GM23248 (cell line): ENCODE measurements around the gene SPRR1A. TPM values are rescaled to one million over a fixed set of nuclear protein-coding genes. Genes with fewer than 3 reads are reported as not detected.
"Not testable (repeated sequence)": the region's sequence is repeated elsewhere in the genome, so short reads cannot be mapped to it uniquely, and the experiment has no call there.

Source experiments
- DNase-seq: peaks from one replicate; pipeline ENCODE4 v3.0.0-alpha.2; 2015
- H2AFZ ChIP-seq: fragments of 200-600 bp; sonication (generic); 2 replicates; pipeline ENCODE4 v1.6.1; 2016; ENCODE audit warnings: antibody characterized with exemption
- H3F3A ChIP-seq: fragments of 200-600 bp; sonication (generic); 2 replicates; pipeline ENCODE4 v1.6.1; 2016; ENCODE audit warnings: mild to moderate bottlenecking, antibody characterized with exemption, mixed run types; ENCODE audit not compliant: insufficient read depth
- H3K27ac ChIP-seq: fragments of 200-600 bp; sonication (generic); 2 replicates; pipeline ENCODE4 v1.5.1; 2016; ENCODE audit warnings: mild to moderate bottlenecking
- H3K27me3 ChIP-seq: fragments of 200-600 bp; sonication (generic); replicated peaks from 2 replicates; pipeline ENCODE4 v1.6.1; 2016; ENCODE audit warnings: mild to moderate bottlenecking; ENCODE audit not compliant: insufficient read depth
- H3K36me3 ChIP-seq: fragments of 200-600 bp; sonication (generic); 2 replicates; pipeline ENCODE4 v1.6.1; 2016; ENCODE audit warnings: low read depth, mild to moderate bottlenecking
- H3K4me1 ChIP-seq: fragments of 200-600 bp; sonication (generic); 2 replicates; pipeline ENCODE4 v1.6.1; 2016; ENCODE audit warnings: mild to moderate bottlenecking; ENCODE audit not compliant: insufficient read depth
- H3K4me2 ChIP-seq: fragments of 200-600 bp; sonication (generic); one replicate; pipeline ENCODE4 v1.6.1; 2016; ENCODE audit warnings: mild to moderate bottlenecking; ENCODE audit not compliant: unreplicated experiment
- H3K4me3 ChIP-seq: fragments of 200-600 bp; sonication (generic); 2 replicates; pipeline ENCODE4 v1.5.1; 2016; ENCODE audit warnings: mild to moderate bottlenecking
- H3K79me2 ChIP-seq: fragments of 200-600 bp; sonication (generic); 2 replicates; pipeline ENCODE4 v1.6.1; 2016; ENCODE audit warnings: mild to moderate bottlenecking; ENCODE audit not compliant: insufficient read depth
- H3K9ac ChIP-seq: fragments of 200-600 bp; sonication (generic); 2 replicates; pipeline ENCODE4 v1.6.1; 2016; ENCODE audit warnings: mild to moderate bottlenecking
- H3K9me2 ChIP-seq: fragments of 200-600 bp; sonication (generic); 2 replicates; pipeline ENCODE4 v1.6.1; 2016; ENCODE audit warnings: mixed run types, mild to moderate bottlenecking, moderate library complexity; ENCODE audit not compliant: insufficient read depth
- H3K9me3 ChIP-seq: fragments of 200-600 bp; sonication (generic); one replicate; pipeline ENCODE4 v1.6.1; 2017; ENCODE audit warnings: low read depth
- H4K20me1 ChIP-seq: fragments of 200-600 bp; sonication (generic); 2 replicates; pipeline ENCODE4 v1.6.0; 2016; ENCODE audit not compliant: insufficient read depth
- EZH2 ChIP-seq: fragments of 200-600 bp; sonication (generic); IDR thresholded peaks from 2 replicates; pipeline ENCODE4 v1.6.1; 2018; ENCODE audit warnings: antibody characterized with exemption, mild to moderate bottlenecking; ENCODE audit not compliant: insufficient read depth, poor library complexity, severe bottlenecking
- EZH2phosphoT487 ChIP-seq: fragments of 200-600 bp; sonication (generic); IDR thresholded peaks from 2 replicates; pipeline ENCODE4 v1.6.1; 2018; ENCODE audit warnings: antibody characterized with exemption, moderate library complexity, mild to moderate bottlenecking, low read depth; ENCODE audit not compliant: insufficient read depth
- WGBS, 2 experiments: methylation state at CpG; one replicate each; pipeline ENCODE4 v1.1.6; 2015 to 2017; ENCODE audit warnings: low lambda C conversion rate in 2 of 2, low coverage in 1 of 2; ENCODE audit errors: missing lambda C conversion rate in 2 of 2; 5-methylcytosine and 5-hydroxymethylcytosine counted together
- in situ Hi-C: fragments of 300-500 bp; cut with MboI; formaldehyde crosslinking; loops from 2 replicates; pipeline ENCODE4 v1.15.0; 2020
- polyA plus RNA-seq: library from polyadenylated mRNA; unstranded; fragments of >200 nt; fragmentation: Nextera tagmentation; extraction: Ambion mirVana; gene quantifications from 2 replicates; pipeline ENCODE4 v1.2.1, GENCODE V29; 2016
- total RNA-seq: library from RNA; depleted of rRNA; stranded (reverse); fragments of >200 nt; shearing (Covaris generic); gene quantifications from 2 replicates; pipeline ENCODE4 v1.2.3, GENCODE V29; 2014

Gene SPRR1A
- total and polyA plus RNA-seq, 2 experiments from 2014 or later = not detected

DNA sequence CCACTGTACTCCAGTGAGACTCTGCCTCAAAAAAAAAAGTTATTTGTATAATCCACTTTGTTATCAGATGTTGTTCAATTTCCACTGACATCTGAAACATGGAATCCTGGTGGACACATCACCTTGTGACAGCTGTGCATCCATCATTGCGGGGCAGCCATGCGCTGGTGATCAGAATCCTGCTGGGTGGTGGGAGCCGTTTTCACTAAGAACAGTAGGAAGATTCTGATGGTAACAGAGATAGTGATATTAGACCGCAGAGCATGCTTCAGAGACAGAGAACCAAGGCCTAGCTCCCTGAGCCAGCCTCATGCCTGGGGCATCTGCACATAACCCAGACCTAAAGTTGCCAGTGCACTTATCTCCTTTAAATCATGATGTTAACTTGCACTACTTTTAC is 14.6 kb downstream of the SPRR1A start:
- H3K4me2 ChIP-seq = no peak overlapping the region
- H3K9me2 ChIP-seq = no peaks in the 10 kb centered on the region
- no peak overlapping the region for H2AFZ ChIP-seq
- DNase-seq = no peak
- no peak overlapping the region for H3K9ac ChIP-seq
- H3K9me3 ChIP-seq = no peaks in the 10 kb centered on the region
- H3K36me3 ChIP-seq = no peaks in the 10 kb centered on the region
- H3K27me3 ChIP-seq = peaks cover 2% of the 10 kb centered on the region
- no peaks in the 10 kb centered on the region for H4K20me1 ChIP-seq
- H3K79me2 ChIP-seq = no peaks in the 10 kb centered on the region
- no peak overlapping the region for H3K27ac ChIP-seq
- H3K4me1 ChIP-seq = no peaks in the 10 kb centered on the region
- 37 to 46% methylated on average over 4 of the region's 4 CpGs for WGBS, 2 experiments
- no peak overlapping the region for H3K4me3 ChIP-seq
- in situ Hi-C loops = no loop called here
- TF ChIP-seq EZH2 (no peak), EZH2phosphoT487 (no peak)
- no peaks in the 10 kb centered on the region for H3F3A ChIP-seq

- 27 to 30% methylated on average over 6 of the region's 6 CpGs for WGBS, 2 experiments
Measured at GRCh38 chr1:152999818-153000217, 15.9 kb downstream of the SPRR1A start.

GRCh38 chr1:153000294-153000693 is 16.4 kb downstream of the SPRR1A start:
- DNase-seq = no peak
- Histone ChIP-seq H2AFZ (no peak overlapping the region), H3F3A (no peaks in the 10 kb centered on the region), H3K27ac (no peak overlapping the region), H3K9me3 (no peaks in the 10 kb centered on the region), H3K36me3 (no peaks in the 10 kb centered on the region), H3K4me1 (no peaks in the 10 kb centered on the region), H3K4me2 (no peak overlapping the region), H3K27me3 (peaks cover 2% of the 10 kb centered on the region), H4K20me1 (no peaks in the 10 kb centered on the region), H3K79me2 (no peaks in the 10 kb centered on the region), H3K4me3 (no peak overlapping the region), H3K9ac (no peak overlapping the region), H3K9me2 (no peaks in the 10 kb centered on the region)
- WGBS, 2 experiments = 50 to 61% methylated on average over 1 of the region's 1 CpG
- no peak for TF ChIP-seq EZH2
- TF ChIP-seq EZH2phosphoT487 = no peak
- in situ Hi-C loops = no loop called here

More at GRCh38 chr1:152999818-153000217, 15.9 kb downstream of the SPRR1A start:
- no peaks in the 10 kb centered on the region for H3F3A ChIP-seq
- no peaks in the 10 kb centered on the region for H3K9me3 ChIP-seq
- H3K4me1 ChIP-seq = no peaks in the 10 kb centered on the region
- no peaks in the 10 kb centered on the region for H3K79me2 ChIP-seq
- no peak overlapping the region for H3K9ac ChIP-seq
- no peaks in the 10 kb centered on the region for H3K9me2 ChIP-seq
- in situ Hi-C loops = no loop called here
- no peak overlapping the region for H2AFZ ChIP-seq
- H3K36me3 ChIP-seq = no peaks in the 10 kb centered on the region
- H3K27ac ChIP-seq = no peak overlapping the region
- H4K20me1 ChIP-seq = no peaks in the 10 kb centered on the region
- no peak overlapping the region for H3K4me3 ChIP-seq
- peaks cover 2% of the 10 kb centered on the region for H3K27me3 ChIP-seq
- H3K4me2 ChIP-seq = no peak overlapping the region
- TF ChIP-seq EZH2 (no peak), EZH2phosphoT487 (no peak)
- no peak for DNase-seq

DNA sequence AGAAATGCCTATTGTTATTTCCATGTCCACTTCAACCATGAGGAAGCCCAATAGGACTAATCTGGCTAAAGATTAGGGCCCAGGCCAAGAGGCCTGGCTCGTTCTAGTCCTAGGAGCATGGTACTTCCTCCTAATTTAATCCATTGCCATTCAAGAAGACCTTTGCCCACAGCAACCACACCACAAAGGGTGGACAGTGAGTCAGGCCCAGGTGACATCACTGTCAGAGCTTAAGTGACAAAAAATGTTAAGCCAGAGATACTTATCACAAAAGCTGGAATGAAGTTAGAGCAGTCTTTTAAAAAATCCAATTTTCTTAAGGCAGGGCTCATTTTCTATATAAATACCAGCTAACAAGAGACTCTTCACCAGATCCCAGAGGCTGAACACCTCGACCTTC is 17.5 kb downstream of the SPRR1A start, which contains the start of gene SPRR3:
Gene SPRR3 (plus strand): TSS at position 368 of the 400 bp plus-strand sequence. CDS start 1,272 bp downstream, outside the sequence.
- Histone ChIP-seq H3K9ac (no peak within 1 kb of the TSS), H3K27ac (no peak within 1 kb of the TSS), H3K79me2 (no peaks in the 10 kb centered on the region), H3K9me2 (no peaks in the 10 kb centered on the region), H2AFZ (no peak within 1 kb of the TSS), H3K27me3 (no peaks in the 10 kb centered on the region; the same call in 1 of the 2 replicates), H3K9me3 (no peaks in the 10 kb centered on the region), H4K20me1 (no peaks in the 10 kb centered on the region), H3K4me3 (no peak within 1 kb of the TSS), H3K4me2 (no peak within 1 kb of the TSS), H3F3A (no peaks in the 10 kb centered on the region), H3K36me3 (no peaks in the 10 kb centered on the region), H3K4me1 (no peaks in the 10 kb centered on the region)
- TF ChIP-seq EZH2phosphoT487 (no peak), EZH2 (no peak)
- no peak for DNase-seq
- WGBS, 2 experiments = 2 to 6% methylated on average over 2 of the region's 2 CpGs
- in situ Hi-C loops = no loop called here

- H3K4me2 ChIP-seq, H2AFZ ChIP-seq, H3K9me2 ChIP-seq, DNase-seq, H3K9me3 ChIP-seq, H3K79me2 ChIP-seq, H3K27me3 ChIP-seq, H3K9ac ChIP-seq, H3F3A ChIP-seq, H3K4me1 ChIP-seq, H3K27ac ChIP-seq, H4K20me1 ChIP-seq, H3K36me3 ChIP-seq, H3K4me3 ChIP-seq, in situ Hi-C loops: not testable (repeated sequence)
- WGBS, 2 experiments = 25 to 32% methylated on average over 8 of the region's 8 CpGs
Measured at GRCh38 chr1:153011235-153011758, 27.4 kb downstream of the SPRR1A start.

GRCh38 chr1:153021829-153022228 is 37.9 kb downstream of the SPRR1A start:
- H4K20me1 ChIP-seq, H3K27me3 ChIP-seq, H2AFZ ChIP-seq, H3K9me2 ChIP-seq, DNase-seq, H3K36me3 ChIP-seq, H3K79me2 ChIP-seq, H3K27ac ChIP-seq, H3K9me3 ChIP-seq, H3F3A ChIP-seq, H3K9ac ChIP-seq, in situ Hi-C loops, H3K4me3 ChIP-seq, H3K4me1 ChIP-seq, H3K4me2 ChIP-seq: not testable (repeated sequence)
- WGBS, 2 experiments = 9 to 13% methylated on average over 2 of the region's 2 CpGs

- H3K27me3 ChIP-seq, H3K27ac ChIP-seq, H2AFZ ChIP-seq, H3K4me1 ChIP-seq, H3K36me3 ChIP-seq, H3K9ac ChIP-seq, H3K4me3 ChIP-seq, H3K79me2 ChIP-seq, H3F3A ChIP-seq, DNase-seq, H4K20me1 ChIP-seq, H3K4me2 ChIP-seq, in situ Hi-C loops, H3K9me3 ChIP-seq, H3K9me2 ChIP-seq: not testable (repeated sequence)
- 34 to 36% methylated on average over 9 of the region's 9 CpGs for WGBS, 2 experiments
Measured at GRCh38 chr1:153022340-153022739, 38.5 kb downstream of the SPRR1A start.
